Endothelial cell of hepatic sinusoid (primary cell): ENCODE results near the gene CACNA1B.
"Not testable (repeated sequence)": the region's sequence is repeated elsewhere in the genome, so short reads cannot be mapped to it uniquely, and the experiment has no call there.

Experiments
- in situ Hi-C: cut with HindIII; loops from 2 replicates; pipeline ENCODE4 v1.10.0; 2017; ENCODE audit warnings: low sequenced_read_pairs

CACNA1B gene

GRCh38 chr9:137885121-137885520 is 7.5 kb downstream of the CACNA1B start:
- in situ Hi-C loops = not testable (repeated sequence)

- in situ Hi-C loops = not testable (repeated sequence)
Observed at GRCh38 chr9:137888621-137889020, 11.0 kb downstream of the CACNA1B start.

GRCh38 chr9:137889966-137890365 is 12.4 kb downstream of the CACNA1B start:
- in situ Hi-C loops = not testable (repeated sequence)

GRCh38 chr9:137890768-137891587 is 13.4 kb downstream of the CACNA1B start:
- in situ Hi-C loops = not testable (repeated sequence)

- in situ Hi-C loops = no loop called here
Observed at GRCh38 chr9:137891588-137892423, 14.2 kb downstream of the CACNA1B start.

- in situ Hi-C loops = no loop called here
Observed at GRCh38 chr9:137892424-137893191, 15.0 kb downstream of the CACNA1B start.

- in situ Hi-C loops = no loop called here
Observed at GRCh38 chr9:137893670-137894069, 16.1 kb downstream of the CACNA1B start.

- in situ Hi-C loops = no loop called here
Observed at GRCh38 chr9:137899551-137900360, 22.2 kb downstream of the CACNA1B start.

- in situ Hi-C loops = no loop called here
Observed at GRCh38 chr9:137900584-137901310, 23.2 kb downstream of the CACNA1B start.

- in situ Hi-C loops = no loop called here
Observed at GRCh38 chr9:137902646-137903045, 25.1 kb downstream of the CACNA1B start.

- in situ Hi-C loops = no loop called here
Observed at GRCh38 chr9:137905740-137906139, 28.2 kb downstream of the CACNA1B start.

- in situ Hi-C loops = no loop called here
Observed at GRCh38 chr9:137907776-137908175, 30.2 kb downstream of the CACNA1B start.

GRCh38 chr9:137912671-137913070 is 35.1 kb downstream of the CACNA1B start:
- in situ Hi-C loops = loop anchor here (10.0 kb wide), 1 partner anchor 192 kb away; no protein-coding TSS in a partner anchor

- in situ Hi-C loops = loop anchor here (10.0 kb wide), 1 partner anchor 192 kb away; no protein-coding TSS in a partner anchor
Observed at GRCh38 chr9:137913132-137913531, 35.5 kb downstream of the CACNA1B start.

GRCh38 chr9:137913771-137914767 is 36.5 kb downstream of the CACNA1B start:
- in situ Hi-C loops = loop anchor here (10.0 kb wide), 1 partner anchor 191 kb away; no protein-coding TSS in a partner anchor

GRCh38 chr9:137916540-137916939 is 39.0 kb downstream of the CACNA1B start:
- in situ Hi-C loops = loop anchor here (10.0 kb wide), 1 partner anchor 188 kb away; no protein-coding TSS in a partner anchor

GRCh38 chr9:137917116-137917515 is 39.5 kb downstream of the CACNA1B start:
- in situ Hi-C loops = loop anchor here (10.0 kb wide), 1 partner anchor 188 kb away; no protein-coding TSS in a partner anchor

- in situ Hi-C loops = loop anchor here (10.0 kb wide), 1 partner anchor 187 kb away; no protein-coding TSS in a partner anchor
Observed at GRCh38 chr9:137917795-137918194, 40.2 kb downstream of the CACNA1B start.
